H1 (cell line): ENCODE results near the gene TAF3. TPM values are rescaled to one million over a fixed set of nuclear protein-coding genes. Genes with fewer than 3 reads are reported as not detected.

Source experiments
- CHD7 ChIP-seq: fragments of 300-600 bp; sonication (generic); IDR thresholded peaks from 2 replicates; pipeline ENCODE4 v1.7.1; 2012; ENCODE audit warnings: low read length, moderate library complexity, mild to moderate bottlenecking, inconsistent platforms; ENCODE audit not compliant: insufficient replicate concordance
- SAP30 ChIP-seq: fragments of 300-600 bp; sonication (generic); IDR thresholded peaks from 2 replicates; pipeline ENCODE4 v1.7.1; 2012; ENCODE audit warnings: low read length, moderate library complexity, mild to moderate bottlenecking, inconsistent platforms; ENCODE audit not compliant: insufficient read depth, insufficient replicate concordance
- polyA plus RNA-seq, 7 experiments: library from polyadenylated mRNA; depleted of rRNA in 3 of 7; stranded (reverse) in 5 of 7; unstranded in 2 of 7; fragments of >200 nt in 5 of 7; fragments of 200-250 nt in 2 of 7; gene quantifications; 1 replicate in 5 of 7; 2 replicates in 1 of 7; 4 replicates in 1 of 7; pipeline versions ENCODE4 v1.2.1 to v1.2.3, GENCODE V29; 2011 to 2013; ENCODE audit warnings: missing spikeins in 2 of 7, mixed read lengths in 2 of 7
- total RNA-seq: library from RNA; stranded (reverse); fragmentation: NEBNext Ultra II Directional; extraction: Animal tissue kit (Norgen Biotek cat#: 25700); gene quantifications from 2 replicates; pipeline ENCODE4 v1.2.1, GENCODE V29; 2021

TAF3 gene
- total and polyA plus RNA-seq, 2 of the 8 experiments (the other 6 are each of a cell fraction or from before 2014, with no cell fraction given), result 1.5 to 11.2 TPM

DNA sequence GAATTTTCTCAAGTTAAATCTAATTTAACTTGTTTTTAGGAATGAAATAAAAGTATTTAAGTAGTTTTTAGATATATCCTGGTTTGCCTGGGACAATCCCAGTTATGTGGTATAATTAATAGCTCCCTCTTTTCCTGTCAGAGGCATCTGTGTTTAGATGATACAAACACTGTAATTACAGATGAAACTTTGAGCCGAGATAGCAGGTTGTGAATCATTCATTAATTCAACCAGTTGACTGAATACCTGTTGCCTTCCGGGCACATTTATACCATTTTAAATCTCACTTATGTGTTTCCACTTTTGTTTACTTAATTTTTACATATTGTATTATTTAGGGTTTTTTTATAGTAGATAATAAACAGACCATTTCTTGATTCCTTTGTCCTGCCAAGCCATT, 154.1 kb downstream of the TAF3 start (continued):
- TF ChIP-seq CHD7 (no peak), SAP30 (no peak)
